OCI-LY7 (cell line): Measurements from ENCODE around the gene COL16A1. TPM values are rescaled to one million over a fixed set of nuclear protein-coding genes. Genes with fewer than 3 reads are reported as not detected.

Source experiments
- BruUV-seq: library from RNA; stranded (reverse); fragments of 400-500 nt; replicated peaks from 2 replicates; lab custom pipeline; 2021; lab: Mats Ljungman, UMichigan
- CTCF ChIA-PET: fragments of 300-600 bp; sonication (Branson Sonifier 250); formaldehyde crosslinking; loops from one replicate; lab custom pipeline; 2022; ENCODE audit warnings: antibody characterized with exemption; ENCODE audit not compliant: unreplicated experiment; lab: Charles Lee
- POLR2A ChIA-PET: fragments of 300-600 bp; sonication (Branson Sonifier 250); formaldehyde crosslinking; loops from one replicate; lab custom pipeline; 2022; ENCODE audit warnings: antibody characterized with exemption; lab: Charles Lee
- DNase-seq: peaks from one replicate; pipeline ENCODE4 v3.0.0-alpha.2; 2015; ENCODE audit warnings: low spot score
- H2AFZ ChIP-seq: fragments of 200-600 bp; sonication (generic), shearing (Covaris generic); 2 replicates; pipeline ENCODE4 v1.6.1; 2014; ENCODE audit warnings: mild to moderate bottlenecking, antibody characterized with exemption, low read length, moderate library complexity
- H3K27ac ChIP-seq: fragments of 200-600 bp; sonication (generic); 2 replicates; pipeline ENCODE4 v1.5.1; 2014; ENCODE audit warnings: mixed run types, low read depth, mild to moderate bottlenecking, moderate library complexity, low read length, inconsistent platforms; ENCODE audit not compliant: poor library complexity, severe bottlenecking
- H3K36me3 ChIP-seq: fragments of 200-600 bp; sonication (generic); 2 replicates; pipeline ENCODE4 v1.6.1; 2014; ENCODE audit warnings: mild to moderate bottlenecking, antibody characterized with exemption, low read length, moderate library complexity, mixed read lengths; ENCODE audit not compliant: insufficient read depth
- H3K4me1 ChIP-seq: fragments of 200-600 bp; sonication (generic); 2 replicates; pipeline ENCODE4 v1.5.1; 2014; ENCODE audit warnings: mild to moderate bottlenecking, low read length; ENCODE audit not compliant: insufficient read depth, poor library complexity, severe bottlenecking
- H3K4me2 ChIP-seq: fragments of 200-600 bp; sonication (generic); 2 replicates; pipeline ENCODE4 v1.6.1; 2014; ENCODE audit warnings: mild to moderate bottlenecking, low read length
- H3K4me3 ChIP-seq: fragments of 200-600 bp; sonication (generic); 2 replicates; pipeline ENCODE4 v1.5.1; 2014; ENCODE audit warnings: mild to moderate bottlenecking, low read depth, low read length; ENCODE audit not compliant: poor library complexity, severe bottlenecking
- H3K79me2 ChIP-seq: fragments of 200-600 bp; sonication (generic); 2 replicates; pipeline ENCODE4 v1.6.1; 2016; ENCODE audit warnings: low read depth, mild to moderate bottlenecking, low read length, moderate library complexity, mixed read lengths; ENCODE audit not compliant: insufficient read depth
- H3K9me2 ChIP-seq: fragments of 200-600 bp; sonication (generic); 2 replicates; pipeline ENCODE4 v1.6.1; 2016; ENCODE audit warnings: mild to moderate bottlenecking, low read length, mixed read lengths; ENCODE audit not compliant: insufficient read depth
- H3K9me3 ChIP-seq: fragments of 200-600 bp; sonication (generic); 2 replicates; pipeline ENCODE4 v1.6.1; 2014; ENCODE audit warnings: mild to moderate bottlenecking, mixed run types, low read length, mixed read lengths
- H4K20me1 ChIP-seq: fragments of 200-600 bp; sonication (generic); 2 replicates; pipeline ENCODE4 v1.6.1; 2014; ENCODE audit warnings: mild to moderate bottlenecking, antibody characterized with exemption, low read length, moderate library complexity, mixed read lengths; ENCODE audit not compliant: insufficient read depth
- CTCF ChIP-seq: fragments of 200-600 bp; sonication (generic); conservative IDR thresholded peaks from 2 replicates; pipeline ENCODE4 v1.5.1; 2014; ENCODE audit warnings: mild to moderate bottlenecking, antibody characterized with exemption, low read length, moderate library complexity, mixed read lengths
- EZH2phosphoT487 ChIP-seq: fragments of 200-600 bp; sonication (generic); IDR thresholded peaks from 2 replicates; pipeline ENCODE4 v1.6.1; 2018; ENCODE audit warnings: low read depth, borderline replicate concordance, mild to moderate bottlenecking, mixed run types, antibody characterized with exemption, low read length, moderate library complexity, mixed read lengths
- intact Hi-C: fragments of 100-400 bp; cut with micrococcal nuclease; formaldehyde crosslinking; loops from one replicate; pipeline ENCODE4 v1.10.0; 2022; ENCODE audit not compliant: unreplicated experiment
- total RNA-seq, 2 experiments: library from RNA; depleted of rRNA in 1 of 2; stranded (reverse); fragments of >200 nt in 1 of 2; shearing (Covaris generic) in 1 of 2; gene quantifications; 2 replicates each; pipeline ENCODE4 v1.2.3, GENCODE V29; 2014 to 2022

Gene COL16A1
- total RNA-seq, 2 experiments from 2014 or later: not detected

GRCh38 chr1:31704271-31705079, 658 bp upstream of the COL16A1 start:
- no peaks in the 10 kb centered on the region for H3K4me1 ChIP-seq
- H3K9me3 ChIP-seq: no peaks in the 10 kb centered on the region
- ChIA-PET POLR2A (no interaction called here), CTCF (no interaction called here)
- H3K9me2 ChIP-seq: no peaks in the 10 kb centered on the region
- H4K20me1 ChIP-seq: no peaks in the 10 kb centered on the region
- H3K27ac ChIP-seq: no peak overlapping the region
- H3K36me3 ChIP-seq: no peaks in the 10 kb centered on the region
- H3K79me2 ChIP-seq: no peaks in the 10 kb centered on the region
- no peak for DNase-seq
- no peak for TF ChIP-seq CTCF
- no peak for TF ChIP-seq EZH2phosphoT487
- no peak overlapping the region for H3K4me2 ChIP-seq
- BruUV-seq: no TSS peak
- H3K4me3 ChIP-seq: no peak overlapping the region
- intact Hi-C loops: loop anchor here (5.0 kb wide), 1 partner anchor 42 kb away; no protein-coding TSS in a partner anchor
- H2AFZ ChIP-seq: no peak overlapping the region

GRCh38 chr1:31702836-31703404, 897 bp downstream of the COL16A1 start:
- no peak overlapping the region for H2AFZ ChIP-seq
- H3K36me3 ChIP-seq: no peaks in the 10 kb centered on the region
- no peaks in the 10 kb centered on the region for H3K9me2 ChIP-seq
- H3K4me3 ChIP-seq: no peak overlapping the region
- no peak for DNase-seq
- intact Hi-C loops: no loop called here
- H3K27ac ChIP-seq: no peak overlapping the region
- H3K4me2 ChIP-seq: no peak overlapping the region
- no peaks in the 10 kb centered on the region for H3K4me1 ChIP-seq
- no peak for TF ChIP-seq CTCF
- TF ChIP-seq EZH2phosphoT487: no peak
- ChIA-PET CTCF (no interaction called here), POLR2A (interaction anchor here (0.7 to 1.1 kb wide), 2 partner anchors 10 to 229 kb away, joined by 3 to 6 read pairs; no protein-coding TSS in a partner anchor)
- no TSS peak for BruUV-seq
- no peaks in the 10 kb centered on the region for H4K20me1 ChIP-seq
- no peaks in the 10 kb centered on the region for H3K9me3 ChIP-seq
- no peaks in the 10 kb centered on the region for H3K79me2 ChIP-seq
